Erythroblast (primary cell): Measurements from ENCODE around the gene SCLY.

Experiments
- GATA1 ChIP-seq: IDR thresholded peaks from 2 replicates; pipeline ENCODE4 v1.6.1; 2011; ENCODE audit warnings: low read depth, mild to moderate bottlenecking, control low read depth, low read length, moderate library complexity
- POLR2A ChIP-seq: IDR thresholded peaks from 2 replicates; pipeline ENCODE4 v1.6.1; 2011; ENCODE audit warnings: mild to moderate bottlenecking, low read length

GRCh38 chr2:238066218-238066617, 5.4 kb downstream of the SCLY start:
- TF ChIP-seq POLR2A (no peak), GATA1 (no peak)
